A549 (cell line): ENCODE data around the gene THEM4. TPM values are rescaled to one million over a fixed set of nuclear protein-coding genes. Genes with fewer than 3 reads are reported as not detected.
A peak's percentile ranks its signal among the peaks of the same experiment; 100 is the strongest.
"Not testable (repeated sequence)": the region's sequence is repeated elsewhere in the genome, so short reads cannot be mapped to it uniquely, and the experiment has no call there.

ENCODE experiments used
- ATAC-seq, 2 experiments: fragments of 200-7000 bp in 1 of 2; fragments of >200 bp in 1 of 2; cut with Nextera tagmentation in 1 of 2; cut with Tn5 transposase in 1 of 2; 3 replicates each; pipeline versions ENCODE4 v1.8.0 to v1.9.1; 2018 to 2020; ENCODE audit warnings: mild to moderate bottlenecking in 1 of 2, moderate library complexity in 1 of 2
- CTCF ChIA-PET: fragments of 300-600 bp; sonication (Branson Sonifier 250); formaldehyde crosslinking; extraction: SDS; loops from one replicate; lab custom pipeline; 2021; ENCODE audit warnings: antibody characterized with exemption, inconsistent platforms; lab: Yijun Ruan, JAX
- POLR2A ChIA-PET: fragments of 350-600 bp; formaldehyde crosslinking; extraction: SDS; loops from one replicate; lab custom pipeline; 2021; ENCODE audit warnings: antibody characterized with exemption, inconsistent platforms; lab: Yijun Ruan, JAX
- DNase-seq, 2 experiments: peaks; one replicate each; pipeline versions ENCODE4 v3.0.0 to v3.0.0-alpha.2; 2011 to 2016; ENCODE audit warnings: low read depth in 1 of 2, low spot score in 1 of 2
- FAIRE-seq: peaks from 2 replicates; lab custom pipeline; 2011; peaks lifted over from hg19 to GRCh38; lab: Jason Lieb, UNC
- H3K27ac ChIP-seq, 2 experiments: fragments of >200 bp; sonication (Bioruptor Twin); formaldehyde crosslinking; 3 replicates each; pipeline ENCODE4 v1.5.1; 2016 to 2017
- H3K4me1 ChIP-seq: fragments of >200 bp; sonication (Bioruptor Twin); formaldehyde crosslinking; 3 replicates; pipeline ENCODE4 v1.6.1; 2016
- H3K4me2 ChIP-seq: fragments of >200 bp; sonication (Bioruptor Twin); formaldehyde crosslinking; 3 replicates; pipeline ENCODE4 v1.6.1; 2016
- H3K4me3 ChIP-seq: fragments of >200 bp; sonication (Bioruptor Twin); formaldehyde crosslinking; 3 replicates; pipeline ENCODE4 v1.5.1; 2016
- H3K9me3 ChIP-seq: fragments of >200 bp; sonication (Bioruptor Twin); formaldehyde crosslinking; 3 replicates; pipeline ENCODE4 v1.6.1; 2016
- CBX2 ChIP-seq: fragments of 200-600 bp; sonication (generic); IDR thresholded peaks from 2 replicates; pipeline ENCODE4 v1.6.1; 2016; ENCODE audit warnings: low read depth, mild to moderate bottlenecking, borderline replicate concordance
- CBX8 ChIP-seq: fragments of 200-600 bp; sonication (generic); IDR thresholded peaks from 2 replicates; pipeline ENCODE4 v1.6.1; 2016
- E2F6 ChIP-seq: IDR thresholded peaks from 2 replicates; pipeline ENCODE4 v1.6.1; 2012; ENCODE audit warnings: low read depth, borderline replicate concordance
- EHF ChIP-seq: fragments of 250-450 bp; sonication (Bioruptor Pico); IDR thresholded peaks from 2 replicates; pipeline ENCODE4 v1.5.0; 2020; ENCODE audit warnings: mild to moderate bottlenecking
- FOXS1 ChIP-seq: fragments of 250-450 bp; sonication (Bioruptor Pico); IDR thresholded peaks from 2 replicates; pipeline ENCODE4 v1.5.0; 2020; ENCODE audit warnings: mild to moderate bottlenecking, moderate library complexity
- HDAC2 ChIP-seq: fragments of 200-600 bp; sonication (generic); IDR thresholded peaks from 2 replicates; pipeline ENCODE4 v1.6.1; 2016
- HEYL ChIP-seq: fragments of 250-450 bp; sonication (Bioruptor Pico); IDR thresholded peaks from 2 replicates; pipeline ENCODE4 v1.8.0; 2021; ENCODE audit warnings: mild to moderate bottlenecking, moderate library complexity
- HOXB13 ChIP-seq: fragments of 250-450 bp; sonication (Bioruptor Pico); IDR thresholded peaks from 2 replicates; pipeline ENCODE4 v1.5.0; 2020; ENCODE audit warnings: low read depth, mild to moderate bottlenecking, moderate library complexity
- HOXB5 ChIP-seq: fragments of 250-450 bp; sonication (Bioruptor Pico); IDR thresholded peaks from 2 replicates; pipeline ENCODE4 v1.5.0; 2020; ENCODE audit warnings: mild to moderate bottlenecking, moderate library complexity
- JUN ChIP-seq, 2 experiments: fragments of >200 bp; sonication (Bioruptor Twin); formaldehyde crosslinking; IDR thresholded peaks; 2 replicates in 1 of 2; 3 replicates in 1 of 2; pipeline ENCODE4 v1.6.1; 2016 to 2017
- KDM5A ChIP-seq: fragments of 200-600 bp; sonication (generic); IDR thresholded peaks from 2 replicates; pipeline ENCODE4 v1.6.1; 2016; ENCODE audit warnings: antibody characterized with exemption, mild to moderate bottlenecking
- MAFK ChIP-seq: fragments of 450-650 bp; IDR thresholded peaks from 2 replicates; pipeline ENCODE4 v1.6.1; 2014; ENCODE audit not compliant: partially characterized antibody
- MAZ ChIP-seq: fragments of 150-350 bp; IDR thresholded peaks from 2 replicates; pipeline ENCODE4 v1.6.1; 2014; ENCODE audit warnings: antibody characterized with exemption, low read depth, low read length, borderline replicate concordance
- NFE2L2 ChIP-seq: fragments of 150-350 bp; conservative IDR thresholded peaks from 2 replicates; pipeline ENCODE4 v1.6.1; 2014; ENCODE audit warnings: low read length
- NPAS2 ChIP-seq: fragments of 250-450 bp; sonication (Bioruptor Pico); IDR thresholded peaks from 2 replicates; pipeline ENCODE4 v1.8.0; 2022; ENCODE audit warnings: mild to moderate bottlenecking, moderate library complexity, borderline replicate concordance
- POLR2AphosphoS2 ChIP-seq: conservative IDR thresholded peaks from 2 replicates; pipeline ENCODE4 v1.6.1; 2012; ENCODE audit warnings: low read length, improper control_type of control experiment, inconsistent platforms
- WGBS: methylation state at CpG from one replicate; pipeline ENCODE4 v1.1.6; 2017; ENCODE audit errors: missing lambda C conversion rate; 5-methylcytosine and 5-hydroxymethylcytosine counted together
- polyA plus RNA-seq, 4 experiments: library from polyadenylated mRNA; depleted of rRNA in 3 of 4; stranded (reverse); fragments of >200 nt; fragmentation: RNase III in 1 of 4; extraction: RNeasy Plus Mini Kit Qiagen cat#74134 plus additional on column Dnase treatment in 1 of 4; gene quantifications; 2 replicates in 3 of 4; 3 replicates in 1 of 4; pipeline ENCODE4 v1.2.3, GENCODE V29; 2011 to 2017

Gene THEM4
- polyA plus RNA-seq, 2 of the 4 experiments (the other 2 are of a cell fraction) = 16.6 to 32.3 TPM

DNA sequence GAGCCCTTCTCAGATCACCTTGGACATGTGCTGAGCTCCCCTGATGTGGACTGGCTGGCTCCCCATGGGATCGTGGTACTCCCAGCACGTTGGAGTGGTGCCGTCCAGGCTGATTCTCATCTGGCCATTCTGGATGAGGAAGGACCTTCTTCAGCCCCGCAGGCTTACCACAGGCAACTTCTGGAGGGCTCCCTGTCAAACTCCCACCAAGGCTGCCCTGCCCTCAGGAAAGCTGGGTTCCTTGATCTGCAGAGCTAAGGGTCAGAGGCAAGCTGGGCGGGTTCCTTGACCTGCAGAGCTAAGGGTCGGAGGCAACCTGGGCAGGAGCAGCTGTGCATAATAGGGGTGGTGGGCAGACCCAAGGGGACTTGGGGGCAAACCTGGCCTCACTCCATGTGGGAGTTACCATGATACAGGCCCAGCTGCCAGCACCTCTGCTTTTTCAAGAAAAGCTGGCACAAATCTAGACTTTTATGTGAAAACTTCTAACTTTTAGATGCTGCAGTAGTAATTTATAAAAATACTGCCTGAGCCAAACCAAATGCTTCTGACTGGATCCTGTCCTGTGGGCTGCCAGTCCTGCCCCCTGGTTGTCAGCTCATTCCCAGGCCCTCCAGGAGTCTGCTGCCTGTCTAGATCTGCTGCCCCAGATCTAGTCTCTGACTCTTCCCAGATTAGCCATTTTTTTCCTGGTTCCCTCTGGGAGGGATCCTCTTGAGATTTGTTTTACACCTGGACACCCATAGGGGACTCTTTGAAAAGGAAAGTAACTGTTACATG is 50.2 kb downstream of the THEM4 start:
- H3K27ac ChIP-seq = no peak overlapping the region
- DNase-seq = no peak
- H3K4me3 ChIP-seq = no peak overlapping the region
- ChIA-PET POLR2A (no interaction called here), CTCF (interaction anchor here (0.6 to 2.1 kb wide), 8 partner anchors 10 to 518 kb away, joined by 3 to 7 read pairs (median 4); partner anchors contain the start of genes C2CD4D and THEM4)
- no peaks in the 10 kb centered on the region for H3K9me3 ChIP-seq
- TF ChIP-seq EHF (CRISPR knock-in tag) (no peak), KDM5A (no peak), HOXB13 (CRISPR knock-in tag) (no peak)
- FAIRE-seq = no peak
- H3K4me1 ChIP-seq = no peaks in the 10 kb centered on the region
- ATAC-seq = no peak
- no peak overlapping the region for H3K4me2 ChIP-seq
- WGBS = 89% methylated on average over 3 of the region's 6 CpGs

GRCh38 chr1:151858030-151858746 is 51.1 kb downstream of the THEM4 start:
- DNase-seq (no peak), FAIRE-seq (no peak), ATAC-seq (no peak)
- POLR2A ChIA-PET = no interaction called here
- 63% methylated on average over 3 of the region's 3 CpGs for WGBS
- TF ChIP-seq NPAS2 (CRISPR knock-in tag) = no peak
- no peak for TF ChIP-seq E2F6
- no peak for TF ChIP-seq MAFK
- TF ChIP-seq HEYL (CRISPR knock-in tag) = no peak
- no peak for TF ChIP-seq JUN (IDR thresholded peaks at IDR 0.05)
- no peak for TF ChIP-seq NFE2L2
- H3K4me2 ChIP-seq = no peak overlapping the region
- H3K9me3 ChIP-seq = no peaks in the 10 kb centered on the region
- CTCF ChIA-PET = interaction anchor here (0.6 to 2.1 kb wide), 8 partner anchors 9 to 517 kb away, joined by 3 to 7 read pairs (median 3); partner anchors contain the start of gene THEM4
- H3K27ac ChIP-seq = no peak overlapping the region
- no peaks in the 10 kb centered on the region for H3K4me1 ChIP-seq
- no peak overlapping the region for H3K4me3 ChIP-seq

DNA sequence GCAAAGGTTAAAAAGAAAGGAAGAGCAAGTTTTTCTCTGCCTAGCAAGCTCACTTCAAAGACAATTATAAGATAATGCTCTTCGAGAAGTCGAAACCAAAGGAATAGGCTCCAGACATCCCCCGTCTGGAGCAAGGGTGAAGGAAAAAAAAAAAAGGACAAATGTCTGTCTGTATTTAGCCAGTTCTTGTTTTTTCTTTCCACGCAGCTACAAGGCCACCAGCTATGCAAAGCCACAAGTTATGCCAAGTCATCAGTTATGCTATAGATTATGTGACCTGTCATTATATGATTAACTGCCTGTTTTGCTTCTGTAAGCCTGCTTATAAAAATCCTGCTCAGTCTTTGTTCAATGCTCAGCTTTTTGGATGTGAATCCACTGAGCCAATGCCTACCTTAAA is 53.4 kb downstream of the THEM4 start:
- Histone ChIP-seq H3K27ac (no peak overlapping the region), H3K9me3 (no peaks in the 10 kb centered on the region), H3K4me2 (no peak overlapping the region), H3K4me1 (no peaks in the 10 kb centered on the region), H3K4me3 (no peak overlapping the region)
- ChIA-PET CTCF (interaction anchor here (1.3 kb wide), 1 partner anchor 20 kb away, joined by 5 read pairs; no protein-coding TSS in a partner anchor), POLR2A (interaction anchor here (0.7 kb wide), 1 partner anchor 132 kb away, joined by 3 read pairs; no protein-coding TSS in a partner anchor)
- ATAC-seq = no peak
- 75% methylated on average over 4 of the region's 4 CpGs for WGBS
- TF ChIP-seq CBX8 = no peak
- peak; percentile 84 for TF ChIP-seq MAFK
- no peak for FAIRE-seq
- DNase-seq = no peak

- H3K4me3 ChIP-seq, FAIRE-seq, CTCF ChIA-PET, H3K4me2 ChIP-seq, H3K27ac ChIP-seq, H3K9me3 ChIP-seq, DNase-seq, H3K4me1 ChIP-seq, ATAC-seq: not testable (repeated sequence)
- POLR2A ChIA-PET = interaction anchor here (0.7 kb wide), 1 partner anchor 131 kb away, joined by 3 read pairs; no protein-coding TSS in a partner anchor
- WGBS = 82% methylated on average over 8 of the region's 8 CpGs
These were observed 53.8 kb downstream of the THEM4 start for GRCh38 chr1:151855516-151855915.

- WGBS = 81% methylated on average over 7 of the region's 7 CpGs
- Histone ChIP-seq H3K4me3 (no peak overlapping the region), H3K4me2 (no peak overlapping the region), H3K27ac (no peak overlapping the region), H3K4me1 (no peaks in the 10 kb centered on the region), H3K9me3 (no peaks in the 10 kb centered on the region)
- POLR2A ChIA-PET = no interaction called here
- no peak for DNase-seq
- ATAC-seq = no peak
- CTCF ChIA-PET = no interaction called here
- no peak for FAIRE-seq
- TF ChIP-seq HDAC2 (no peak), HOXB5 (CRISPR knock-in tag) (no peak), MAZ (no peak), CBX2 (no peak), MAFK (no peak), POLR2AphosphoS2 (no peak), FOXS1 (CRISPR knock-in tag) (no peak)
These were observed 54.7 kb downstream of the THEM4 start for GRCh38 chr1:151854658-151855057.
